HepG2 (cell line): ENCODE data around the gene MRPL9. TPM values are rescaled to one million over a fixed set of nuclear protein-coding genes. Genes with fewer than 3 reads are reported as not detected.

Experiments
- ATAC-seq: fragments of 200-7000 bp; cut with Tn5 transposase; 3 replicates; pipeline ENCODE4 v1.9.1; 2020; ENCODE audit warnings: mild to moderate bottlenecking, moderate library complexity
- BruUV-seq: library from RNA; stranded (reverse); fragments of 400-500 nt; replicated peaks from 2 replicates; lab custom pipeline; 2021; lab: Mats Ljungman, UMichigan
- CTCF ChIA-PET: fragments of 300-600 bp; formaldehyde crosslinking; extraction: SDS; loops from one replicate; lab custom pipeline; 2021; ENCODE audit warnings: low total read pairs, inconsistent platforms, low intra/inter-chr PET ratio; lab: Yijun Ruan, JAX
- POLR2A ChIA-PET: fragments of 350-600 bp; sonication (Branson Sonifier 250); formaldehyde crosslinking; loops from one replicate; lab custom pipeline; 2020; ENCODE audit warnings: antibody characterized with exemption, inconsistent platforms; lab: Yijun Ruan, JAX
- DNase-seq: peaks from one replicate; pipeline ENCODE4 v3.0.0-alpha.2; 2015; ENCODE audit warnings: low spot score
- FAIRE-seq: peaks from 3 replicates; lab custom pipeline; 2011; peaks lifted over from hg19 to GRCh38; lab: Jason Lieb, UNC
- H2AFZ ChIP-seq: one replicate; pipeline ENCODE4 v1.6.1; 2011; ENCODE audit warnings: low read length, inconsistent platforms
- H3K27ac ChIP-seq: fragments of 300-600 bp; 3 replicates; pipeline ENCODE4 v1.8.0; 2011; ENCODE audit warnings: mixed run types, mild to moderate bottlenecking, mixed read lengths, low read length, inconsistent platforms; ENCODE audit not compliant: insufficient read depth; ENCODE audit errors: extremely low read length
- H3K27me3 ChIP-seq, 2 experiments: fragments of 200-600 bp in 1 of 2; 2 replicates in 1 of 2; 3 replicates in 1 of 2; pipeline versions ENCODE4 v1.6.0 to v1.8.0; 2011; ENCODE audit warnings: low read length in 2 of 2, mild to moderate bottlenecking in 2 of 2, moderate library complexity in 2 of 2, inconsistent platforms in 1 of 2; ENCODE audit not compliant: insufficient read depth in 2 of 2, control insufficient read depth in 1 of 2
- H3K36me3 ChIP-seq, 2 experiments: fragments of 200-600 bp in 1 of 2; replicated peaks in 1 of 2; 2 replicates in 1 of 2; 3 replicates in 1 of 2; pipeline versions ENCODE4 v1.5.1 to v1.8.0; 2011; ENCODE audit warnings: low read length in 2 of 2, inconsistent platforms in 1 of 2; ENCODE audit not compliant: insufficient read depth in 2 of 2, control insufficient read depth in 1 of 2
- H3K4me1 ChIP-seq: 2 replicates; pipeline ENCODE4 v1.5.1; 2012; ENCODE audit warnings: low read length, inconsistent platforms; ENCODE audit not compliant: insufficient read depth
- H3K4me2 ChIP-seq: 2 replicates; pipeline ENCODE4 v1.6.0; 2011; ENCODE audit warnings: low read depth, low read length, inconsistent platforms
- H3K4me3 ChIP-seq, 3 experiments: fragments of 200-600 bp in 1 of 3; sonication (generic), shearing (Covaris generic) in 1 of 3; replicated peaks in 1 of 3; 2 replicates each; pipeline ENCODE4 v1.5.1; 2011 to 2016; ENCODE audit warnings: low read length in 3 of 3, inconsistent platforms in 2 of 3, low read depth in 2 of 3, mild to moderate bottlenecking in 2 of 3, control low read depth in 1 of 3, mixed read lengths in 1 of 3; ENCODE audit not compliant: insufficient read depth in 1 of 3
- H3K79me2 ChIP-seq: one replicate; pipeline ENCODE4 v1.6.1; 2011; ENCODE audit warnings: low read length, inconsistent platforms; ENCODE audit not compliant: insufficient read depth
- H3K9ac ChIP-seq: 2 replicates; pipeline ENCODE4 v1.6.0; 2011; ENCODE audit warnings: mild to moderate bottlenecking, low read depth, low read length, inconsistent platforms; ENCODE audit not compliant: insufficient read depth
- H3K9me3 ChIP-seq: 2 replicates; pipeline ENCODE4 v1.5.1; 2012; ENCODE audit warnings: mild to moderate bottlenecking, low read length
- H4K20me1 ChIP-seq: 2 replicates; pipeline ENCODE4 v1.6.0; 2011; ENCODE audit warnings: inconsistent platforms, mild to moderate bottlenecking, low read length, moderate library complexity; ENCODE audit not compliant: insufficient read depth
- ARNT ChIP-seq: fragments of 450-650 bp; IDR thresholded peaks from 2 replicates; pipeline ENCODE4 v1.6.1; 2017
- CENPX ChIP-seq: sonication (generic); formaldehyde crosslinking; IDR thresholded peaks from 2 replicates; pipeline ENCODE4 v1.9.0; 2021; ENCODE audit warnings: mild to moderate bottlenecking, missing genetic modification reagents, moderate library complexity
- ESRRA ChIP-seq: sonication (generic); formaldehyde crosslinking; IDR thresholded peaks from 2 replicates; pipeline ENCODE4 v1.5.1; 2020; ENCODE audit warnings: mild to moderate bottlenecking, low read depth, missing genetic modification reagents
- HOXA9 ChIP-seq: sonication (generic); formaldehyde crosslinking; IDR thresholded peaks from 2 replicates; pipeline ENCODE4 v1.8.1; 2022; ENCODE audit warnings: missing genetic modification reagents, mild to moderate bottlenecking, moderate library complexity, borderline replicate concordance
- NPAS2 ChIP-seq: sonication (generic); formaldehyde crosslinking; IDR thresholded peaks from 2 replicates; pipeline ENCODE4 v1.8.0; 2022; ENCODE audit warnings: mild to moderate bottlenecking, missing genetic modification reagents, borderline replicate concordance
- PBX2 ChIP-seq: IDR thresholded peaks from 2 replicates; pipeline ENCODE4 v1.6.1; 2016; ENCODE audit warnings: control low read depth
- PHF20 ChIP-seq: sonication (generic); formaldehyde crosslinking; IDR thresholded peaks from 2 replicates; pipeline ENCODE4 v1.5.0; 2020; ENCODE audit warnings: mild to moderate bottlenecking, missing genetic modification reagents
- PHF8 ChIP-seq: sonication (generic); formaldehyde crosslinking; IDR thresholded peaks from 2 replicates; pipeline ENCODE4 v1.5.0; 2020; ENCODE audit warnings: missing genetic modification reagents
- SATB2 ChIP-seq: sonication (generic); formaldehyde crosslinking; IDR thresholded peaks from 2 replicates; pipeline ENCODE4 v1.5.0; 2020; ENCODE audit warnings: missing genetic modification reagents
- SCMH1 ChIP-seq: sonication (generic); formaldehyde crosslinking; IDR thresholded peaks from 2 replicates; pipeline ENCODE4 v1.9.0; 2021; ENCODE audit warnings: missing genetic modification reagents, mild to moderate bottlenecking, borderline replicate concordance
- TMF1 ChIP-seq: sonication (generic); formaldehyde crosslinking; IDR thresholded peaks from 2 replicates; pipeline ENCODE4 v1.8.1; 2022; ENCODE audit warnings: low read depth, missing genetic modification reagents
- ZNF333 ChIP-seq: sonication (generic); formaldehyde crosslinking; IDR thresholded peaks from 2 replicates; pipeline ENCODE4 v1.4.0; 2020; ENCODE audit warnings: mild to moderate bottlenecking, missing genetic modification reagents, borderline replicate concordance
- ZNF652 ChIP-seq: IDR thresholded peaks from 2 replicates; pipeline ENCODE4 v1.6.1; 2016; ENCODE audit warnings: low read depth, borderline replicate concordance
- ZSCAN22 ChIP-seq: sonication (generic); formaldehyde crosslinking; IDR thresholded peaks from 2 replicates; pipeline ENCODE4 v1.4.0; 2020; ENCODE audit warnings: mild to moderate bottlenecking, missing genetic modification reagents
- WGBS: methylation state at CpG from one replicate; pipeline ENCODE4 v1.1.6; 2017; ENCODE audit warnings: low lambda C conversion rate; 5-methylcytosine and 5-hydroxymethylcytosine counted together
- in situ Hi-C: cut with HindIII; loops from 2 replicates; pipeline ENCODE4 v1.10.0; 2017; ENCODE audit warnings: low pct_unique_long_range_greater_than_20kb; ENCODE audit not compliant: extremely low pct_ligation_motif_present
- intact Hi-C: fragments of 100-400 bp; cut with micrococcal nuclease; formaldehyde crosslinking; loops from one replicate; pipeline ENCODE4 v1.10.0; 2022; ENCODE audit not compliant: unreplicated experiment
- polyA plus RNA-seq, 8 experiments: library from polyadenylated mRNA; depleted of rRNA in 3 of 8; stranded (reverse) in 7 of 8; unstranded in 1 of 8; fragments of >200 nt; fragmentation: Illumina TruSeq in 4 of 8; extraction: Trizol in 4 of 8; gene quantifications; 2 replicates each; pipeline versions ENCODE4 v1.2.1 to v1.2.3, GENCODE V29; 2011 to 2016; ENCODE audit warnings: low read depth in 4 of 8, missing spikeins in 1 of 8, mixed read lengths in 1 of 8; ENCODE audit not compliant: insufficient read depth in 1 of 8
- total RNA-seq, 5 experiments: library from RNA; depleted of rRNA; stranded (reverse); fragments of >200 nt; fragmentation: Illumina TruSeq; extraction: Trizol; gene quantifications; 2 replicates each; pipeline ENCODE4 v1.2.3, GENCODE V29; 2016; ENCODE audit warnings: low read depth in 1 of 5
- TF ChIP-seq, protein P1 (sequence below): IDR thresholded peaks from 2 replicates; pipeline ENCODE4 v1.6.1; 2016; ENCODE audit warnings: mild to moderate bottlenecking

MRPL9 gene
- total and polyA plus RNA-seq, 2 of the 13 experiments (the other 11 are each of a cell fraction or from before 2014, with no cell fraction given) = 72.1 to 107 TPM

DNA sequence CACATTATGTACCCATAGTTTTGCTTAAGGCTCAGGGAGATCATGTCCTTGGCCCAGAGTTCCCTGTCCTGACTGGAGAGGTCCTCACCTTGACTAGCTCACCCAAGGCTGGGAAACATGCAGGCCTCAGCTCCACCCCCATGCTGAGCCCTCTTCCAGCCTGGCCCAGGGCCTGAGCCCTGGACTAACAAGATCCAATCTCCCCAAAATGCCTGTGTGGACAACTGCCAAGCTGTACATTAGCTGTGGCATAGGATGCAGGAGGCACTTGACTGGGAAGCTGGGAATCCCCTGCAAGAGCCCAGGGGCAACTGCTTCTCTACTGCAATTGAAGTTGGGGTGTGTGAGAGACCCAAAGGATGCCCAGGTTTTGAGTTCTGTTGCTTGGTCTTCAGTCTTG lies 39.9 kb upstream of the MRPL9 start:
- H3K79me2 ChIP-seq = no peaks in the 10 kb centered on the region
- no peak overlapping the region for H2AFZ ChIP-seq
- H3K36me3 ChIP-seq = no peaks in the 10 kb centered on the region
- in situ Hi-C loops (no loop called here), intact Hi-C loops (no loop called here)
- no peaks in the 10 kb centered on the region for H4K20me1 ChIP-seq
- DNase-seq (no peak), FAIRE-seq (no peak), ATAC-seq (no peak)
- no peak overlapping the region for H3K4me3 ChIP-seq
- ChIA-PET CTCF (no interaction called here), POLR2A (interaction anchor here (1.0 to 1.6 kb wide), 3 partner anchors 13 to 31 kb away, joined by 3 to 5 read pairs (median 3); partner anchors contain the start of gene TDRKH)
- H3K9me3 ChIP-seq = no peaks in the 10 kb centered on the region
- no peak overlapping the region for H3K9ac ChIP-seq
- H3K4me2 ChIP-seq = no peak overlapping the region
- H3K4me1 ChIP-seq = no peaks in the 10 kb centered on the region
- no TSS peak for BruUV-seq
- TF ChIP-seq HOXA9 (CRISPR knock-in tag) = no peak
- TF ChIP-seq ZNF652 (CRISPR knock-in tag) = no peak
- TF ChIP-seq, protein P1, sequence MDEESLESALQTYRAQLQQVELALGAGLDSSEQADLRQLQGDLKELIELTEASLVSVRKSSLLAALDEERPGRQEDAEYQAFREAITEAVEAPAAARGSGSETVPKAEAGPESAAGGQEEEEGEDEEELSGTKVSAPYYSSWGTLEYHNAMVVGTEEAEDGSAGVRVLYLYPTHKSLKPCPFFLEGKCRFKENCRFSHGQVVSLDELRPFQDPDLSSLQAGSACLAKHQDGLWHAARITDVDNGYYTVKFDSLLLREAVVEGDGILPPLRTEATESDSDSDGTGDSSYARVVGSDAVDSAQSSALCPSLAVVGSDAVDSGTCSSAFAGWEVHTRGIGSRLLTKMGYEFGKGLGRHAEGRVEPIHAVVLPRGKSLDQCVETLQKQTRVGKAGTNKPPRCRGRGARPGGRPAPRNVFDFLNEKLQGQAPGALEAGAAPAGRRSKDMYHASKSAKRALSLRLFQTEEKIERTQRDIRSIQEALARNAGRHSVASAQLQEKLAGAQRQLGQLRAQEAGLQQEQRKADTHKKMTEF (CRISPR knock-in tag) = no peak
- TF ChIP-seq CENPX (CRISPR knock-in tag) = no peak
- H3K27me3 ChIP-seq = peaks cover 0 to 3% of the 10 kb centered on the region in 2 experiments; a peak in 3 of 5 replicates
- no peak overlapping the region for H3K27ac ChIP-seq

GRCh38 chr1:151802372-151802771 lies 39.1 kb upstream of the MRPL9 start:
- H3K9ac ChIP-seq = no peak overlapping the region
- ChIA-PET POLR2A (interaction anchor here (1.0 to 1.6 kb wide), 4 partner anchors 12 to 37 kb away, joined by 3 to 5 read pairs (median 3); partner anchors contain the start of genes C2CD4D and TDRKH), CTCF (no interaction called here)
- FAIRE-seq = no peak
- peak; percentile 39 for ATAC-seq
- intact Hi-C loops = no loop called here
- DNase-seq = no peak
- no peak overlapping the region for H3K27ac ChIP-seq
- no peaks in the 10 kb centered on the region for H3K4me1 ChIP-seq
- no peak overlapping the region for H2AFZ ChIP-seq
- H4K20me1 ChIP-seq = no peaks in the 10 kb centered on the region
- BruUV-seq = no TSS peak
- in situ Hi-C loops = no loop called here
- H3K79me2 ChIP-seq = no peaks in the 10 kb centered on the region
- H3K36me3 ChIP-seq = no peaks in the 10 kb centered on the region
- H3K4me2 ChIP-seq = no peak overlapping the region
- H3K9me3 ChIP-seq = no peaks in the 10 kb centered on the region
- no peak overlapping the region for H3K4me3 ChIP-seq
- H3K27me3 ChIP-seq = peaks cover 0 to 3% of the 10 kb centered on the region in 2 experiments; a peak in 3 of 5 replicates
- 0% methylated on average over 3 of the region's 5 CpGs for whole genome bisulfite sequencing
- no peak for TF ChIP-seq SCMH1 (CRISPR knock-in tag)
- TF ChIP-seq PHF8 (CRISPR knock-in tag) = no peak
- no peak for TF ChIP-seq ZSCAN22 (CRISPR knock-in tag)
- TF ChIP-seq PBX2 (CRISPR knock-in tag) = no peak
- no peak for TF ChIP-seq NPAS2
- no peak for TF ChIP-seq ESRRA (CRISPR knock-in tag)
- TF ChIP-seq ARNT = no peak
- no peak for TF ChIP-seq PHF20
- no peak for TF ChIP-seq ZNF333 (CRISPR knock-in tag)
- no peak for TF ChIP-seq SATB2 (CRISPR knock-in tag)
- no peak for TF ChIP-seq TMF1
